ENCODE measurements around the gene C1QTNF6. TPM values are rescaled to one million over a fixed set of nuclear protein-coding genes. Genes with fewer than 3 reads are reported as not detected.
A peak's percentile ranks its signal among the peaks of the same experiment; 100 is the strongest.
"Not testable (repeated sequence)": the region's sequence is repeated elsewhere in the genome, so short reads cannot be mapped to it uniquely, and the experiment has no call there.

Gene C1QTNF6
- total RNA-seq, 1 donor from 2014 or later: 8.2 TPM

- Mint-ChIP-seq H3K9me3 (no peaks in the 10 kb centered on the region), H3K36me3 (ENCODE audit: low read depth) (no peaks in the 10 kb centered on the region), H3K4me3 (no peak overlapping the region), H3K27me3 (peaks cover 6% of the 10 kb centered on the region), H3K27ac (no peak overlapping the region), H3K4me1 (peaks cover 10% of the 10 kb centered on the region)
- no peak for DNase-seq
- TF ChIP-seq CTCF (IDR thresholded peaks at IDR 0.05): no peak
- ChIA-PET POLR2A (no interaction called here), CTCF (no interaction called here)
- intact Hi-C loops (cut with micrococcal nuclease): no loop called here
- ATAC-seq (ENCODE audit: low read depth): no peak
These were observed 16.4 kb downstream of the C1QTNF6 start for GRCh38 chr22:37171662-37172061.

GRCh38 chr22:37170689-37171405 lies 17.2 kb downstream of the C1QTNF6 start:
- H3K27ac Mint-ChIP-seq; H3K9me3 Mint-ChIP-seq; POLR2A ChIA-PET; ATAC-seq (ENCODE audit: low read depth); intact Hi-C loops (cut with micrococcal nuclease); H3K36me3 Mint-ChIP-seq (ENCODE audit: low read depth); H3K4me1 Mint-ChIP-seq; H3K4me3 Mint-ChIP-seq; H3K27me3 Mint-ChIP-seq; DNase-seq: not testable (repeated sequence)
- CTCF ChIA-PET: interaction anchor here (0.9 kb wide), 1 partner anchor 286 kb away, joined by 3 read pairs; no protein-coding TSS in a partner anchor

- POLR2A ChIA-PET: no interaction called here
- no peaks in the 10 kb centered on the region for H3K36me3 Mint-ChIP-seq (ENCODE audit: low read depth)
- H3K4me1 Mint-ChIP-seq: peaks cover 9% of the 10 kb centered on the region
- intact Hi-C loops (cut with micrococcal nuclease): no loop called here
- TF ChIP-seq CTCF (IDR thresholded peaks at IDR 0.05): no peak
- DNase-seq (peak; percentile 12), ATAC-seq (ENCODE audit: low read depth) (no peak)
- CTCF ChIA-PET: interaction anchor here (0.9 kb wide), 1 partner anchor 287 kb away, joined by 3 read pairs; no protein-coding TSS in a partner anchor
- no peaks in the 10 kb centered on the region for H3K9me3 Mint-ChIP-seq
- no peaks in the 10 kb centered on the region for H3K27me3 Mint-ChIP-seq
- H3K27ac Mint-ChIP-seq: no peak overlapping the region
- H3K4me3 Mint-ChIP-seq: no peak overlapping the region
These were observed 17.9 kb downstream of the C1QTNF6 start for GRCh38 chr22:37169947-37170688.

GRCh38 chr22:37169406-37169805 lies 18.6 kb downstream of the C1QTNF6 start:
- Mint-ChIP-seq H3K27me3 (no peaks in the 10 kb centered on the region), H3K27ac (no peak overlapping the region), H3K36me3 (ENCODE audit: low read depth) (no peaks in the 10 kb centered on the region), H3K9me3 (no peaks in the 10 kb centered on the region), H3K4me3 (no peak overlapping the region), H3K4me1 (peaks cover 12% of the 10 kb centered on the region)
- POLR2A ChIA-PET: no interaction called here
- DNase-seq (peak; percentile 8), ATAC-seq (ENCODE audit: low read depth) (no peak)
- intact Hi-C loops (cut with micrococcal nuclease): no loop called here
- CTCF ChIA-PET: no interaction called here
- TF ChIP-seq CTCF (IDR thresholded peaks at IDR 0.05): no peak

- Mint-ChIP-seq H3K27ac (no peak overlapping the region), H3K27me3 (no peaks in the 10 kb centered on the region), H3K36me3 (ENCODE audit: low read depth) (no peaks in the 10 kb centered on the region), H3K4me3 (no peak overlapping the region), H3K9me3 (no peaks in the 10 kb centered on the region), H3K4me1 (peaks cover 25% of the 10 kb centered on the region)
- no peak for TF ChIP-seq CTCF (IDR thresholded peaks at IDR 0.05)
- intact Hi-C loops (cut with micrococcal nuclease): no loop called here
- no peak for DNase-seq
- ChIA-PET POLR2A (interaction anchor here (0.8 to 1.7 kb wide), 2 partner anchors 31 to 41 kb away, joined by 7 to 8 read pairs; no protein-coding TSS in a partner anchor), CTCF (interaction anchor here (1.1 to 3.0 kb wide), 3 partner anchors 29 to 92 kb away, joined by 3 to 24 read pairs (median 8); no protein-coding TSS in a partner anchor)
- ATAC-seq (ENCODE audit: low read depth): no peak
These were observed 19.9 kb downstream of the C1QTNF6 start for GRCh38 chr22:37167981-37168647.
